AG10803 (cell line): ENCODE results near the gene MED7.

Source experiments
- DNase-seq: peaks from one replicate; pipeline ENCODE4 v3.0.0; 2010; ENCODE audit warnings: low read depth
- H3K4me3 ChIP-seq: 2 replicates; pipeline ENCODE4 v1.5.1; 2011; ENCODE audit warnings: mild to moderate bottlenecking, low read length, control low read depth
- TF ChIP-seq, protein P1 (sequence below): conservative IDR thresholded peaks from 2 replicates; pipeline ENCODE4 v1.5.1; 2011; ENCODE audit warnings: mild to moderate bottlenecking, low read length, control low read depth, inconsistent platforms

MED7 gene

DNA sequence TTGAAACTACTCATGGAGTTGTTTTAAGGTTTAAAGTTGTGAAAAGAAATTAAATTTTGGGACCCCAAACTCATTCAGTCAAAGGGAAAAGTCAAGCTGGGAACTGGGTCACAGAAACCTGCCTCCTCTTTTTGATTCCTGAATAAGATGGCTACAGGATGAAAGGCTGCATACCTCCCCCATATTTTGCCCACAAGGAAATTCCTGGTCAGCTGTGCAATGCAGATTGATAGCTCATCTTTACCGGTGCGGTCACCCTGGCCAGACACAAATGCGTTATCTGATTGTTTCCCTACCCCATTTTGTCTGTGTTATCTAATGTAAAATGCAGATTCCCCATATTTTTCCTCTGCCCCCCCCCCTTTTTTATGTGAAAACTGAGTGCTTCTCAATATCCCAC, 35.2 kb downstream of the MED7 start:
- TF ChIP-seq, protein P1, sequence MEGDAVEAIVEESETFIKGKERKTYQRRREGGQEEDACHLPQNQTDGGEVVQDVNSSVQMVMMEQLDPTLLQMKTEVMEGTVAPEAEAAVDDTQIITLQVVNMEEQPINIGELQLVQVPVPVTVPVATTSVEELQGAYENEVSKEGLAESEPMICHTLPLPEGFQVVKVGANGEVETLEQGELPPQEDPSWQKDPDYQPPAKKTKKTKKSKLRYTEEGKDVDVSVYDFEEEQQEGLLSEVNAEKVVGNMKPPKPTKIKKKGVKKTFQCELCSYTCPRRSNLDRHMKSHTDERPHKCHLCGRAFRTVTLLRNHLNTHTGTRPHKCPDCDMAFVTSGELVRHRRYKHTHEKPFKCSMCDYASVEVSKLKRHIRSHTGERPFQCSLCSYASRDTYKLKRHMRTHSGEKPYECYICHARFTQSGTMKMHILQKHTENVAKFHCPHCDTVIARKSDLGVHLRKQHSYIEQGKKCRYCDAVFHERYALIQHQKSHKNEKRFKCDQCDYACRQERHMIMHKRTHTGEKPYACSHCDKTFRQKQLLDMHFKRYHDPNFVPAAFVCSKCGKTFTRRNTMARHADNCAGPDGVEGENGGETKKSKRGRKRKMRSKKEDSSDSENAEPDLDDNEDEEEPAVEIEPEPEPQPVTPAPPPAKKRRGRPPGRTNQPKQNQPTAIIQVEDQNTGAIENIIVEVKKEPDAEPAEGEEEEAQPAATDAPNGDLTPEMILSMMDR, result no peak
- no peak for DNase-seq
- no peak overlapping the region for H3K4me3 ChIP-seq

DNA sequence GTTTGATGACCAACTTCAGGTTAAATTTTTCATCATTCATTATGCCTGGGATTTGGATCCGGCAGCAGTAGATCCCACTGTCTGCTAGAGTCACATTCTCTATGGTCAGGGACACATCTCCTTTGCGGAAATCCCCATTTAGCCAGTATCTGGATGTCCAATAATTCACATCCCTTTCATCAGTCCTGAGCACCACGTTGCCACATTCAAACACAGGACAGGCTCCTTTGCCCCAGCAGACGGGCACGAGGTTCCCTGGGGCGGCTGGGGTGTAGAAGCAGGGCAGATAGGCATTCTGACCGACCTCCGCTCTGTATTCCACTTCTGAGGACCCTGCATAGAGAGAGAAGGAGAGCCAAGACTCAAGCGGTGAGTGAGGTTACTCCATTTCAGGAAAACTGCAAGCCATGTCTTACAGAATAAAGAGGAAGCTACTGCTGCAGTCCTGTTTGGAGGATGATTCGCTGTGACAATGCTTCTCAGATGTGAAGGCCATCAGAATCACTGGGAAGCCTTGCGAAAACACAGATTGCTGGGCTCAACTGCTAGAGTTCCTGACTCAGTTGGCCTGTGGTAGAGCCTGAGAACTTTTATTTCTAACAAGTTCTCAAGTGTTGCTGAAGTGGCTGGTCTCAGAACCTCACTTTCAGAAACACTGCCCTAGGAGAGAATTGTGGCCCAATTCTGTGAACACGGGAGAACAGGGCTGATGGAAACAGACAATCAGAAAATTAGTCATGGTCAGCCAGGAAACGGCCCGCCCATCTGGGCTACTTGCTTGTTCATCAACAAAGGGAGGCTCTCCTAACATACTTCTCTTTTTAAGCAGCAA, 35.8 kb downstream of the MED7 start:
- TF ChIP-seq, protein P1, result no peak
- no peak overlapping the region for H3K4me3 ChIP-seq
- DNase-seq, result no peak

DNA sequence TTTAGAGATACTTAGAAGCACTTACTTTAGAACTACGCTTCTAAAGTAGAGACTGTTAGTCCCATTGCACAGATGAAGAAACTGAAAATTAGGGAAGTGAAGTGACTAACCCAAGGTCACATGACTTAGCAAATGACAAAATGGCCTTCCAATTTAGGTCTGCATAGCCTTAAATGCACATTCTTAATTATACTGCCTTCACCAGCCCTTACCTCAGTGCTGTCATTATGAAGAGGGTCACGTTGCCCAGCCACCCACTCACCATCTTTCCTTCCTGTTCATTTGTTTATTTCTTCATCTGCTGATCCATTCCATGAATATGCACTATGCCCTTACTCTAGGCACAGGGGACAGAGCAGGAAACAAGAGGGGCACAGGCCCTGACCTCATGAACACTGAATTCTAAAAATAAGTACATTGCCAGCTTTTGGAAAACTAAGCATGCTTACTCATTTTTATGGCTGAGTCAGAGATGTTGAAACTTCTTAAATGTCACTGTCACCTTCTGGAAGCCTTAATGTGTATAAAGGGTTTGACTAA, 42.5 kb downstream of the MED7 start:
- TF ChIP-seq, protein P1, result no peak
- DNase-seq, result peak; percentile 61

DNA sequence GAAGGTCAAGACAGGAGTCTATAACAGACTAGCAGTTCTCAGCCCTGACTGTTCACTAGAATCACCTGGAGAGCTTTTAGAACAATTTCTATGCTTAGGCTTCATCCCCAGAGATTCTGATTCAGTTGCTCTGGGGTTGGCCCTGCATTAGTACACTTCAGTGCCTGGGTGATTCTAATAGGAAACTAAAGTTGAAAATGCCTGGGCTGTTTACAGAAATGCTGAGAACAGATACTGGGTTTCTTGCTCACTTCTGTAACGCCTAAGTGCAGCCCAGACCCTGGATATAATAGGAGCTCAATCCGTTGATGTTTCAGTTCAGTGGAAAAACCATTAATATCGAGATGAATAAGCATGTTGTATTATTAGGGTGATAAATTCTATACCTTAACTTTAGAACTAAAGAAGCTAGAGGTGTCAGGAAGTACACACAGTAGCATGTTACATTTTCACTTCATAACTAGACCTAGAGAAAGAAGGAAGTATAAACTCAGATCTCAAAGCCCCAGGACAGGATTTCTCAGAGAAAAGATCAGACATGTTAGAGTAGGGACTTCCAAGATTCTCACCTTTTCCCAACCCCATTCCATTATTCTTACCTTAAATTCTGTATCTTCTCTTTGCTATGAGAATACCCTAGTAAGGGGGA, 54.2 kb downstream of the MED7 start:
- H3K4me3 ChIP-seq, result no peak overlapping the region
- TF ChIP-seq, protein P1, result no peak
- no peak for DNase-seq

More for the DNA sequence above, 42.5 kb downstream of the MED7 start:
- H3K4me3 ChIP-seq, result no peak overlapping the region
